ENCODE results near the gene PRMT1.

Gene PRMT1

GRCh38 chr19:49635530-49636232 is 41.4 kb upstream of the PRMT1 start:
- TF ChIP-seq CTCF (IDR thresholded peaks at IDR 0.05; ENCODE audit: control extremely low read depth, extremely low read depth, low read depth, missing control alignments), result no peak
- CTCF ChIA-PET, result interaction anchor here (1.0 kb wide), 1 partner anchor 66 kb away, joined by 3 read pairs; no protein-coding TSS in a partner anchor
- POLR2A ChIA-PET, result interaction anchor here (0.6 kb wide), 1 partner anchor 23 kb away, joined by 8 read pairs; no protein-coding TSS in a partner anchor
- no peak for DNase-seq (ENCODE audit: extremely low spot score)

GRCh38 chr19:49636233-49636932 is 40.7 kb upstream of the PRMT1 start:
- ChIA-PET POLR2A (no interaction called here), CTCF (no interaction called here)
- no peak for DNase-seq (ENCODE audit: extremely low spot score)
- no peak for TF ChIP-seq CTCF (IDR thresholded peaks at IDR 0.05; ENCODE audit: control extremely low read depth, extremely low read depth, low read depth, missing control alignments)

GRCh38 chr19:49637821-49638738 is 39.0 kb upstream of the PRMT1 start:
- ChIA-PET POLR2A (no interaction called here), CTCF (no interaction called here)
- DNase-seq (ENCODE audit: extremely low spot score), result no peak
- no peak for TF ChIP-seq CTCF (IDR thresholded peaks at IDR 0.05; ENCODE audit: control extremely low read depth, extremely low read depth, low read depth, missing control alignments)

- POLR2A ChIA-PET, result interaction anchor here (0.6 to 3.1 kb wide), 12 partner anchors 15 to 1031 kb away, joined by 3 to 29 read pairs (median 4); partner anchors contain the start of genes KCNC3, NOSIP, PRMT1 and RPL13A
- DNase-seq (ENCODE audit: extremely low spot score), result no peak
- CTCF ChIA-PET, result interaction anchor here (0.9 to 4.8 kb wide), 7 partner anchors 16 to 93 kb away, joined by 3 to 48 read pairs (median 4); no protein-coding TSS in a partner anchor
- TF ChIP-seq CTCF (IDR thresholded peaks at IDR 0.05; ENCODE audit: control extremely low read depth, extremely low read depth, low read depth, missing control alignments), result no peak
Measured at GRCh38 chr19:49639401-49640112, 37.5 kb upstream of the PRMT1 start.

GRCh38 chr19:49640113-49640898 is 36.8 kb upstream of the PRMT1 start, which contains the start of gene RRAS:
Gene RRAS, minus strand, starts transcription at chr19:49640143. Its CDS starts 45 bp downstream, at chr19:49640098.
- POLR2A ChIA-PET, result interaction anchor here (0.6 to 3.1 kb wide), 13 partner anchors 14 to 1031 kb away, joined by 3 to 29 read pairs (median 4); partner anchors contain the start of genes BCL2L12, IRF3, KCNC3 and NOSIP
- CTCF ChIA-PET, result interaction anchor here (0.9 to 4.8 kb wide), 9 partner anchors 16 to 93 kb away, joined by 3 to 48 read pairs (median 3); partner anchors contain the start of genes BCL2L12 and IRF3
- peak; percentile 98 for DNase-seq (ENCODE audit: extremely low spot score)
- no peak for TF ChIP-seq CTCF (IDR thresholded peaks at IDR 0.05; ENCODE audit: control extremely low read depth, extremely low read depth, low read depth, missing control alignments)

Measured in GM10248 (cell line).